GM21367 (cell line): Measurements from ENCODE around the gene HMCN2.
"Not testable (repeated sequence)": the region's sequence is repeated elsewhere in the genome, so short reads cannot be mapped to it uniquely, and the experiment has no call there.

Experiments used
- ATAC-seq: cut with Tn5 transposase; IDR thresholded peaks from one replicate; pipeline ENCODE4 v1.9.1; 2021; ENCODE audit not compliant: unreplicated experiment

HMCN2 gene

DNA sequence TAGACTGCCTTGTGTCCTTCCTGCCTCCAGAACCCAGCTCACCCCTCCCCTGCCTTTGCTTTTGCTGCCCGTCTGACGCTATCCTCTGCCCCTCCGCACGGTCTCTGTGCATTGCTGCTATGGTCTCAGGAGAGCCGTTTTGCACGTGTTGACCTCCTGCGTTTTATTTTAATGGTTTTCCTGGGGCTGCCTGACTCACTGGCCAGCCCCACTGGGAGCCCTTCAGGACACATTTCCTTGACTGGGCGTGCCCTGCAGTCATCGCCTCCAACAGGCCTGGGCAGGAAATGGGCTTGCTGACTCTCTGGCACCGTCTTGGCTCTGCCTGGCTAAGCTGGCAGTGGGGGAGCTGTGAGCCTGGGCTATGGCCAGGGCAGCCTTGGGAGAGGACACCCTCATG lies 161.3 kb downstream of the HMCN2 start:
- ATAC-seq, result no peak

- ATAC-seq, result no peak
Measured at GRCh38 chr9:130427326-130427725, 161.8 kb downstream of the HMCN2 start.

DNA sequence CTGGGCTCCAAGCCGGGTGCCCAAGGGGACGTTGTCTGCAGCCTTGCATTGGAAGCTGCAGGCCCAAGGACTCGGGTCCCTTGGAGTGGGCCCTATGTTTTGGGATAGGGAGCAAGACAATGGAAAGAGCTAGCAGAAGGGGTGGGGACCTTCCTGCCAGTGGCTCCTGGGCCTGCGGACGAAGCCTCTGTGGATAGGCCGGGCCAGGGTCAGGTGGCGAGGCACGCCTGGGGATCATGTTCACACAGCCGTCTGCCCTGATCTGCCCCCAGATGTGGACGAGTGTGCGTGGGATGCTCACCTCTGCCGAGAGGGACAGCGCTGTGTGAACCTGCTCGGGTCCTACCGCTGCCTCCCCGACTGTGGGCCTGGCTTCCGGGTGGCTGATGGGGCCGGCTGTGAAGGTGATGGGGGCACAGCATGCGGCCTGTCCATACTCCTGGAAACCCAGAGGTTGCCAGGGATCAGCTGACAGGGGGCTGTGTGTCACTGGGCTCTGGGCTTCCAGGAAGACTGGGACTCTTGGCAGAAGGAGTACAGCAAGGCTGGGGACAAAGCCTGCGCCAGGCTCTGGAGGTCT lies 162.6 kb downstream of the HMCN2 start:
- no peak for ATAC-seq

GRCh38 chr9:130429381-130429780 lies 163.8 kb downstream of the HMCN2 start:
- ATAC-seq, result no peak

DNA sequence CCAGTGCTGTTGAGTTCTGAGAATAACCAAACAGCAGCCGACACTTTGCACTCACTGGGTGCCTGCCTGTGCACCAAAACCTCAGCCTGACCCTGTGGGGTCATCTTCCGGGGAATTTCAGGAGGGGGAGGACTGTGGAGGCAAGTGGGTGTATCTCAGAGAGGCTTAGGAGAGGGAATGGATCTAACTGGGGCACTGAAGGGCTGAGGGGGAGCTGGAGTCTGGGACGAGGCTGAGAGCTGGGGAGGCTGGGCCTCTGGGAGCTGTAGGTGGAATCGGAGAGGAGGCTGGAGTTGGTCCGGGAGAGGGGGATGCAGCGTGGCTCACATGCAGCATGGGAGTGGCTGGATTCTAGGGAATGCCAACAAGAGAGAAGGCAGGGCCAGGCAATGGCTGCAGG lies 164.3 kb downstream of the HMCN2 start:
- ATAC-seq, result no peak

- no peak for ATAC-seq
Measured at GRCh38 chr9:130430232-130430631, 164.7 kb downstream of the HMCN2 start.

GRCh38 chr9:130430734-130431535 lies 165.4 kb downstream of the HMCN2 start:
- ATAC-seq, result no peak

DNA sequence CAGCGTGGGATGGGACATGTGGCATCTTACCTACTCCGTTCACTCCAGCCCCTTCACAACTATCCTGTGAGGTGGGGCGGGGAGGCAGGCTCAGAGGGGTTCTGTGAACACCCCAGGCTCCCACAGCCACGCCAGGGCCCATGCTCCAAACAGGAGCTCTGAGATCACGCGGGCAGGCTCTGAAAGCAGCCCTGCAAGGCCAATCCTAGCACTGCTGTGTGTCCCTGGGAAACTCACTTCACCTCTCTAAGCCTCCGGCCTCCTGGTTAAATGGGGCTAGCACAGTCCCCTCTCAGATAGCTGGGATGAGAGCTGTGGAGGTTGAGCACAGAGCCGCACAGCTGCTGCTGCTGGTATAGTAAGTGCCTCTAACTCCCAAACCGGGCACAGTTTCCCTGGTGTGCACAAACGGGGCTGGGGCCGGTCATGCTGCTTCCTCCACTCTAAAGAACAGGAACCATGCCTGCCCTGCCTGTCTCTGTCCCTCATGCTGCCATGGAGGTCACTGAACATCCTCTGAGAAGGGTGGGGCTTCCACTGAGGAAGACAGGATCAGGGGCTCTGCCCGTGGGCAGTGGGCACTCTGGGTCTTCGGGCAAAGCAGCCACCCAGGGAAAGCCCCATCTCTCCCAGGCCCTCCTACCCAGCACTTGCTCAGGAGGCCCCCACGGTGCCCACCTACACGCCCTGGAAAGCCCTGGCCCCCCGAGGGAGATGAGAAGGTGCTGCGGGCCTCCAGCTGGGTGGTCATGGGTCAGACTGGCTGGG lies 166.2 kb downstream of the HMCN2 start:
- no peak for ATAC-seq

DNA sequence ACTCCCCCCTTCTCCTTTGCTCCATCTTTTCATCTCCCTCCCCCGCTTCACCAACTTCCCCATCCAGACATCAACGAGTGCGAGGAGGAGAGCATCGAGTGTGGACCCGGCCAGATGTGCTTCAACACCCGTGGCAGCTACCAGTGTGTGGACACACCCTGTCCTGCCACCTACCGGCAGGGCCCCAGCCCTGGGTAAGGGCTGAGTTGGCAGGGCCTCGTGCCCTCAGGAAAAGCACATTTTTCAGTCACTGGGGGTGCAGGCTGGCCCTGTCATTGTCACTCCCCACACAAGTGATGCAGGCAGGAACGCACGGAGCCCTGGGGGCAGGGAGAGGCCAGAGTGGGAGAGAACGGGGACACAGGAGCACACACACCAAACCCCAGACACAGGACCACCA lies 166.8 kb downstream of the HMCN2 start:
- ATAC-seq, result no peak

DNA sequence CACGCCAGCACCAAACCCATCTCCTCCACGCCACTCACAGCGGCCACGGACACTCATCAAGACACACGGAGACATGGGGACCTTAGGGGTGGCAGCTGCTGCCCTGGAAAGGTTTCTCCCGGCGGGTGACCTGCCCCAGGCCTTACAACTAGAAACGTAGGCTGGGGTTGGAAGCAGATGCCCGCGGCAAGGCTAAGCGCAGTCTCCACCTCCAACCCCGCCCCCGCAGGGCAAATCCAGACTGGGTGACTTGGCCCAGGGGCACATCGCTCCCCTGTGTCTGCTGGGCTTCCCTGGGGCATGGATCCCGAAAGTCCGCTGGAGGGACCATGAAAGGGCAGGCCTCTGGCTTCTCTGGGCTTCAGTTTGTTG lies 167.2 kb downstream of the HMCN2 start:
- ATAC-seq, result no peak

DNA sequence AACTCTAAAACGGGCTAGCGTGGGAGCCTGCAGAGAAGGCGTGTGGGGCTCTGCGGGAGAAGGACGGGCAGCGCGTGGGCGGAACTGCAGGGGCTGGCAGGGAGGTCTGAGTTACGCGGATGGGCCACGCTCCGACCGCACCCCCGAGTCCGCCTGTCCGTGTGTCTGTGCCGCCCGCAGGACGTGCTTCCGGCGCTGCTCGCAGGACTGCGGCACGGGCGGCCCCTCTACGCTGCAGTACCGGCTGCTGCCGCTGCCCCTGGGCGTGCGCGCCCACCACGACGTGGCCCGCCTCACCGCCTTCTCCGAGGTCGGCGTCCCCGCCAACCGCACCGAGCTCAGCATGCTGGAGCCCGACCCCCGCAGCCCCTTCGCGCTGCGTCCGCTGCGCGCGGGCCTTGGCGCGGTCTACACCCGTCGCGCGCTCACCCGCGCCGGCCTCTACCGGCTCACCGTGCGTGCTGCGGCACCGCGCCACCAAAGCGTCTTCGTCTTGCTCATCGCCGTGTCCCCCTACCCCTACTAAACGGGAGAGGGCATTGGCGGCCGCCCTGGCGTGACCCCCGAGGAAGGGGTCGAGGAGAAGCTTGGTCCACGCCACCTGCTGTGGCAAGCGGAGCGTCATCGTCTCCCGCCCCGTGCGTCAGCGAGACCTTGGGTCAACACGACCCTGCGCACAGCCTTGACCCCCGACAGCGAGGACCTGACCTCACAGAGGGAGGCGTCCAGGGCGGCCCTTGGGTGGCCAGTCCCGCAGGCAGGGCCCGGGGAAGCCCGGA lies 167.8 kb downstream of the HMCN2 start:
- ATAC-seq, result no peak

DNA sequence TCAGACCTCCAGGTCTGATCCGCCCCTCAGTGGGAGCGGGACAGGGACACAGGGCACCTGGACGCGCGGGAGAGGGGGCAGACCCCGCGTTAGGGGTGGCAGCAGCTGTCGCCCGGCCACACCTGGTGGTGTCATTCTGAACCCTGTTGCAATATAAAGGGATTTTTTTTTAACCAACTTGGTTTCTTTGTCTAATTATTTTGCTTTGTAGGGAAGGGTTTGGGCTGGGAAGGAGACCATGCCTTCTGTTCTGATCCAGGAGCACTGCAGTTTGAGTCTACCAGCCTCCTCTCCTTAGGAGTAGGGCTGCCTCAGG lies 168.3 kb downstream of the HMCN2 start:
- ATAC-seq, result no peak

DNA sequence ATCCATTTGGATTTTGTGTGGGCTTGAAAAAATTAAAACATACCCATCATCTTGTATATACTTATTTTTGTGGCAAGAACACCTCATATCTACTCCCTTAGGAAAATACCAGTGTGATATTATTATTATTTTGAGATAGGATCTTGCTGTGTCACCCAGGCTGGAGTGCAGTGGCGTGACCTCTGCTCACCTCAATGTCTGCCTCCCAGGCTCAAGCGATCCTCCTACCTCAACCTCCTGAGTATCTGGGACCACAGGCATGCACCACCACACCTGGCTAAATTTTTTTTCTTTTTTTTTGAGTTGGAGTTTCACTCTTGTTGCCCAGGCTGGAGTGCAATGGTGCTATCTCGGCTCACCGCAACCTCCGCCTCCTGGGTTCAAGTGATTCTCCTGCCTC lies 169.1 kb downstream of the HMCN2 start:
- not testable (repeated sequence) for ATAC-seq

DNA sequence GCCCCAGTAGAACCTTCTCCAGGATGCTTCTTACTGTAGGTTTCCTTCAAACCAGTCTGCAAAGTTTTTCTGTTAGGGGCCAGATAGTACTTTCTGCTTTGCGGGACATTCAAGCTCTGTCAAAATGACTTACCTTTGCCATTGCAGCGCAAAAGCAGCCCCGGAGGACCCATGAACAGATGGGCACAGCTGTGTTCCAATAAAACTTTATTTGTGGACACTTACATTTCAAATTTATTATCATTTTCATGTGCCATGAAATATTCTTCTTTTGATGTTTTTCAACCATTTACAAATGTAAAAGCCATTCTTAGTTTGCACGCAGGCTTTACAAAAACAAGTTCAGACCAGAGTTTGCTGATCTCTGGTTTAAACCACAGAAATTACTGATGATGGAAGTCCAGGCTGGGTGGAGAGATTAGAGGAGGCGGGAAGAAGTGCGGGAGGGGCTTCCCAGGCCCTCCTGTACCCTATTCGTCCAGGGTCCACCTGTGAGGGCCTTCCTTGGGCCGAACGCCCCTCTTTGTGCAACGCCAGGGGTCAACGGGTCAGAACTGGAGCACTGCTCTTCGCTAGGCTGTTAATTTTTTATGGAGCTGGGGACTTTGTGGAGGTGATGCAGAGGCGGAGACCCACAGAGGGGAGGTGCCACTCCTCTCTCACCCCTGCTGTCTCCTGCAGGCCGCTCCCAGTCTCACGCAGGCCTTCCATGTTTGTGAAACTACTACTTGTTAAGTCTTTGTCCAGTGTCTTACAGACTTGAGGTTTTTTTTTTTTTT lies 171.6 kb downstream of the HMCN2 start:
- ATAC-seq, result no peak

GRCh38 chr9:130438382-130438981 lies 172.9 kb downstream of the HMCN2 start:
- ATAC-seq, result no peak

- no peak for ATAC-seq
Measured at GRCh38 chr9:130441031-130441430, 175.5 kb downstream of the HMCN2 start.

DNA sequence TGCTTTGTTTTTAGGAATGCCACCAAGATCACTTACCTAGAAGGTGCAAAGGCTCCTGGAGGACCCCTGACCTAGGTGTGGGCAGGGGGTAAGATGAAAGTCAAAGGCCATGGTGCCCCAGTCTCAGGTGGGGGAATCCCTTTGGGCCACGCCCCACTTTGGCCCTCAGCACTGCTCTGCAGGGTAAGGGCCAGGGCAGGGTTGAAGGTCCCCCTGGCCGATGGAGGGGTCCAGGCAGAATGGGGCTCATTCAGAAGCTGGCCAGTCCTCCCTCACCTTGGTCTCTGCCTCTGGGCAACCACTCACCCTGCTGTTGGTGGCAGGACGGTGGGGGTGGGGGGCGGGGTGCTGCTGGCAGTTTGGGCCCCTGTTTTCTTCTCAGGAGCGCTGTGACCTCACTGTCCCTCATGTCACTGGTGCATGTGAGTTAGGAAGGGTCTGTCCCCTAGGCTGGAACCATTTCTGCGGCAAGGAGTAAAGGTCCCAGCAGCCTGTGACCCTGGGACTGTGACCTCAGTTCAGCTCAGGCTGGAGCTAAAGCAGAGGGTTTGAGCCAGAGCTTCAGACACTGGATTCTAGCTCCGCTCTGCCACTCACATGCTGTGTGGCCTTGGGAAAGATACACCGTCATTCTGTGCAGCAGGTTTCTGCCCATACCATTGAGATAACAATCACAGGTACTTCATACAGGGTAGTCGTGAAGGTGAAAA lies 177.3 kb downstream of the HMCN2 start:
- ATAC-seq, result no peak

GRCh38 chr9:130443456-130443801 lies 177.9 kb downstream of the HMCN2 start:
- ATAC-seq, result no peak

DNA sequence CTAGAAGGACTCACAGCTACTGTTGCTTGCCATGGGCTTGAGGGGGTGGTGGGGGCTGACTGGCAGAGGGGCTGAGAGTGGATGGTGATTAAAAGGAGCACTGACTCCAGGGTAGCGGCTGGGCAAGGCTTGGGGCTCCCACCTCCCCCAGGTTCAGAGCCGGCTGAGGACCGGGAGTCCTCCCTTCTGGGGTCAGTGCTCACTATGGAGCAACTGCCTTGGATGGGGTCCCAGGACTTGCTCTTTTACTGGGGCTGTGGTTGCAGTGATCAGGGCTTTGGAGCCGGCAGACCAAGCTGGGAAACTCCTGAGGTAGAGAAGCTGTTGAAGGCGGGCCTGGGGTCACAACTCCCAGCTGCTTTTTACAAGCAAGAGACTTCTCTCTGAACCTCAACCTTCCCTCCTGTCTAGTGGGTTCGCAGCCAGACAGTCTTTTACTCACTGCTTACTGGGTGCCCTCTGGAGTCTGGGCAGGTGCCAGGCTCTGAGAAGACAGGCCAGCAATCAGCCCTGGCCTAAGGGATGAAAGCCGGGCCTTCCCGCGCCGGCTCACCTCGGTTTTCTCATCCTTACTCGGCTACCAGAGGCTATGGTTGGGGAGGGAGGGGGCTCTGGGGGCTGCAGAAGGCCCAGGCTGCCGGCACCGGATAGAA lies 178.4 kb downstream of the HMCN2 start:
- no peak for ATAC-seq
